ENCODE results near the gene RAX. TPM values are rescaled to one million over a fixed set of nuclear protein-coding genes. Genes with fewer than 3 reads are reported as not detected.

Gene RAX
- polyA plus RNA-seq, 1 donor (not counting 4 experiments of a cell fraction or from before 2014, with no cell fraction given): not detected

DNA sequence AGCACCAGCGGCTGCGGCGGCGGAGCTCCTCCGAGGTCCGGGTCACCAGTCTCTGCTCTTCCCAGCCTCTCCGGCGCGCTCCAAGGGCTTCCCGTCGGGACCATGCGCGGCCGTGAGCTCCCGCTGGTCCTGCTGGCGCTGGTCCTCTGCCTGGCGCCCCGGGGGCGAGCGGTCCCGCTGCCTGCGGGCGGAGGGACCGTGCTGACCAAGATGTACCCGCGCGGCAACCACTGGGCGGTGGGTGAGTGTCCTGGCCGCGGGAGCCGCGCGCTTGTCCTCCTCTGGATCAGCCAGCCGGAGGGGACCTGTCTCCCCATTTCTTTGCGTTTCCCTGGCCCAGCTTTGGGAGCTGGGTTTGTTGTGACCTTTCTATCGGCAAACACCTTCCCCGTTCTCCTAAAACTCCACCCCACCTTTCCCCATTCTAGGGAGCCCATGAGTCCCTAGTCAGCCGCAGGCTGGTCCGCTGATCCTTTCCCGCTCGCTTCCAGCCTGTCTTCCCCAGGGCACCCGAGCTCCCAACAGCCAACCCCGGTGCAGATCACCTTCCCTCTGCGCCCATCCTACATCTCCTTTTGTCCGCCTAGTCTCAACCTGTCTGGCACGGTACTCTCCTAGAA is 53.0 kb downstream of the RAX start:
- peak overlapping the region in 1 of 3 experiments; percentile 52 for H3K4me3 ChIP-seq (ENCODE audit: control insufficient read depth in 2 of 3, extremely low read depth in 1 of 3, insufficient read depth in 2 of 3, low read depth in 1 of 3, low read length in 3 of 3)
- no peak overlapping the region for H3K27ac ChIP-seq (ENCODE audit: control insufficient read depth, insufficient read depth, low read length)
- no peaks in the 10 kb centered on the region for H3K4me1 ChIP-seq (ENCODE audit: control insufficient read depth, extremely low read depth, insufficient read depth, low read length)
- no peaks in the 10 kb centered on the region for H3K36me3 ChIP-seq (ENCODE audit: control insufficient read depth in 2 of 2, extremely low read depth in 1 of 2, insufficient read depth in 2 of 2, low read length in 2 of 2)
- H3K79me2 ChIP-seq (ENCODE audit: control insufficient read depth, insufficient read depth, low read length): no peaks in the 10 kb centered on the region
- no peak for DNase-seq (ENCODE audit: low read depth, low spot score)
- dilution Hi-C loops (cut with MboI; ENCODE audit: extremely low pct_ligation_motif_present, low sequenced_read_pairs): no loop called here
- no peak for FAIRE-seq
- peak overlapping the region; percentile 59 for H3K4me2 ChIP-seq (ENCODE audit: control insufficient read depth, extremely low read depth, insufficient read depth, low read depth, low read length)
- H4K20me1 ChIP-seq (ENCODE audit: control insufficient read depth, extremely low read depth, insufficient read depth, low read length): no peaks in the 10 kb centered on the region
- peaks cover 65% of the 10 kb centered on the region for H3K27me3 ChIP-seq (ENCODE audit: control insufficient read depth, extremely low read depth, insufficient read depth, low read length)
- no peak overlapping the region for H2AFZ ChIP-seq (ENCODE audit: control insufficient read depth, low read length)
- peak; percentile 96 for TF ChIP-seq EZH2 (IDR thresholded peaks at IDR 0.05; ENCODE audit: low read length)
- TF ChIP-seq, protein P1, sequence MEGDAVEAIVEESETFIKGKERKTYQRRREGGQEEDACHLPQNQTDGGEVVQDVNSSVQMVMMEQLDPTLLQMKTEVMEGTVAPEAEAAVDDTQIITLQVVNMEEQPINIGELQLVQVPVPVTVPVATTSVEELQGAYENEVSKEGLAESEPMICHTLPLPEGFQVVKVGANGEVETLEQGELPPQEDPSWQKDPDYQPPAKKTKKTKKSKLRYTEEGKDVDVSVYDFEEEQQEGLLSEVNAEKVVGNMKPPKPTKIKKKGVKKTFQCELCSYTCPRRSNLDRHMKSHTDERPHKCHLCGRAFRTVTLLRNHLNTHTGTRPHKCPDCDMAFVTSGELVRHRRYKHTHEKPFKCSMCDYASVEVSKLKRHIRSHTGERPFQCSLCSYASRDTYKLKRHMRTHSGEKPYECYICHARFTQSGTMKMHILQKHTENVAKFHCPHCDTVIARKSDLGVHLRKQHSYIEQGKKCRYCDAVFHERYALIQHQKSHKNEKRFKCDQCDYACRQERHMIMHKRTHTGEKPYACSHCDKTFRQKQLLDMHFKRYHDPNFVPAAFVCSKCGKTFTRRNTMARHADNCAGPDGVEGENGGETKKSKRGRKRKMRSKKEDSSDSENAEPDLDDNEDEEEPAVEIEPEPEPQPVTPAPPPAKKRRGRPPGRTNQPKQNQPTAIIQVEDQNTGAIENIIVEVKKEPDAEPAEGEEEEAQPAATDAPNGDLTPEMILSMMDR (optimal IDR thresholded peaks at IDR 0.05 in 1 of 3, IDR thresholded peaks at IDR 0.05 in 1 of 3, conservative IDR thresholded peaks at IDR 0.05 in 1 of 3; ENCODE audit: extremely low read depth in 1 of 3, insufficient read depth in 2 of 3, low read length in 3 of 3): no peak
- no peaks in the 10 kb centered on the region for H3K9me1 ChIP-seq (ENCODE audit: control insufficient read depth, extremely low read depth, insufficient read depth, low read length)
- H3K9ac ChIP-seq (ENCODE audit: control insufficient read depth, extremely low read depth, insufficient read depth, low read length): no peak overlapping the region
- no peaks in the 10 kb centered on the region for H3K9me3 ChIP-seq (ENCODE audit: control insufficient read depth, low read depth, low read length)

- Histone ChIP-seq H3K4me1 (ENCODE audit: control insufficient read depth, extremely low read depth, insufficient read depth, low read length) (no peaks in the 10 kb centered on the region), H3K4me2 (ENCODE audit: control insufficient read depth, extremely low read depth, insufficient read depth, low read depth, low read length) (peak within 1 kb of the TSS; percentile 59), H3K79me2 (ENCODE audit: control insufficient read depth, insufficient read depth, low read length) (no peaks in the 10 kb centered on the region), H3K4me3 (ENCODE audit: control insufficient read depth in 2 of 3, extremely low read depth in 1 of 3, insufficient read depth in 2 of 3, low read depth in 1 of 3, low read length in 3 of 3) (peak within 1 kb of the TSS in 2 of 3 experiments; percentile 41 to 52), H2AFZ (ENCODE audit: control insufficient read depth, low read length) (no peak within 1 kb of the TSS), H4K20me1 (ENCODE audit: control insufficient read depth, extremely low read depth, insufficient read depth, low read length) (no peaks in the 10 kb centered on the region), H3K9me1 (ENCODE audit: control insufficient read depth, extremely low read depth, insufficient read depth, low read length) (no peaks in the 10 kb centered on the region), H3K27me3 (ENCODE audit: control insufficient read depth, extremely low read depth, insufficient read depth, low read length) (peaks cover 63% of the 10 kb centered on the region), H3K36me3 (ENCODE audit: control insufficient read depth in 2 of 2, extremely low read depth in 1 of 2, insufficient read depth in 2 of 2, low read length in 2 of 2) (no peaks in the 10 kb centered on the region), H3K27ac (ENCODE audit: control insufficient read depth, insufficient read depth, low read length) (no peak within 1 kb of the TSS), H3K9ac (ENCODE audit: control insufficient read depth, extremely low read depth, insufficient read depth, low read length) (no peak within 1 kb of the TSS), H3K9me3 (ENCODE audit: control insufficient read depth, low read depth, low read length) (no peaks in the 10 kb centered on the region)
- no peak for TF ChIP-seq EZH2 (IDR thresholded peaks at IDR 0.05; ENCODE audit: low read length)
- TF ChIP-seq, protein P1 (optimal IDR thresholded peaks at IDR 0.05 in 1 of 3, IDR thresholded peaks at IDR 0.05 in 1 of 3, conservative IDR thresholded peaks at IDR 0.05 in 1 of 3; ENCODE audit: extremely low read depth in 1 of 3, insufficient read depth in 2 of 3, low read length in 3 of 3): no peak
- DNase-seq (ENCODE audit: low read depth, low spot score) (no peak), FAIRE-seq (no peak)
- dilution Hi-C loops (cut with MboI; ENCODE audit: extremely low pct_ligation_motif_present, low sequenced_read_pairs): no loop called here
These were observed 53.5 kb downstream of the RAX start, which contains the start of gene GRP for GRCh38 chr18:59219672-59220163. GRP (plus strand) TSS chr18:59220158; CDS start chr18:59220266, 108 bp downstream.

Measured in keratinocyte (primary cell).